ENCODE data around the gene PARD3.
"Not testable (repeated sequence)": the region's sequence is repeated elsewhere in the genome, so short reads cannot be mapped to it uniquely, and the experiment has no call there.

Gene PARD3

DNA sequence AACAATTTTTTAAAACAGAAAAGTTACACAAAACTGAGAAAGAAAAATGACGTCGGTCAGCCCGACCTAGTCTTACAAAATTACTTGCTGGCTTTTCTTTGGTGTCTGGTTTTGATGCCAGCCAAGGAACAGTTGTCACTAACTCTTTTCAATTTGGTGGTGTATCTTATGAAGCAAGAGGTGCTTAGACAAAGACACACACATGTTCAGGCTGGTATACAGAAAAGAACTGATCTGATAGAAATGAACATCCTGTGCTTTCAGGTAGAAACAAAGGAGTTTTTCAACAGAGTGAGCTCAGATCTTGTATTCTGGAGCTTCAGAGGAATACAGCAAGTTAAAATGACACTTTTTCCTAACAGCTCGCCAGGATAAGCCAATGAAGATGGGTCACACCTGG is 43.6 kb downstream of the PARD3 start:
- no peak for DNase-seq (ENCODE audit: extremely low spot score, insufficient read length, low read depth)
- FAIRE-seq: peak; percentile 24

- peak; percentile 38 for FAIRE-seq
- no peak for DNase-seq (ENCODE audit: extremely low spot score, insufficient read length, low read depth)
These were observed 44.0 kb downstream of the PARD3 start for GRCh38 chr10:34771106-34771505.

- DNase-seq (ENCODE audit: extremely low spot score, insufficient read length, low read depth): no peak
- FAIRE-seq: no peak
These were observed 45.2 kb downstream of the PARD3 start for GRCh38 chr10:34769899-34770298.

GRCh38 chr10:34768972-34769330 is 46.1 kb downstream of the PARD3 start:
- no peak for DNase-seq (ENCODE audit: extremely low spot score, insufficient read length, low read depth)
- FAIRE-seq: no peak

DNA sequence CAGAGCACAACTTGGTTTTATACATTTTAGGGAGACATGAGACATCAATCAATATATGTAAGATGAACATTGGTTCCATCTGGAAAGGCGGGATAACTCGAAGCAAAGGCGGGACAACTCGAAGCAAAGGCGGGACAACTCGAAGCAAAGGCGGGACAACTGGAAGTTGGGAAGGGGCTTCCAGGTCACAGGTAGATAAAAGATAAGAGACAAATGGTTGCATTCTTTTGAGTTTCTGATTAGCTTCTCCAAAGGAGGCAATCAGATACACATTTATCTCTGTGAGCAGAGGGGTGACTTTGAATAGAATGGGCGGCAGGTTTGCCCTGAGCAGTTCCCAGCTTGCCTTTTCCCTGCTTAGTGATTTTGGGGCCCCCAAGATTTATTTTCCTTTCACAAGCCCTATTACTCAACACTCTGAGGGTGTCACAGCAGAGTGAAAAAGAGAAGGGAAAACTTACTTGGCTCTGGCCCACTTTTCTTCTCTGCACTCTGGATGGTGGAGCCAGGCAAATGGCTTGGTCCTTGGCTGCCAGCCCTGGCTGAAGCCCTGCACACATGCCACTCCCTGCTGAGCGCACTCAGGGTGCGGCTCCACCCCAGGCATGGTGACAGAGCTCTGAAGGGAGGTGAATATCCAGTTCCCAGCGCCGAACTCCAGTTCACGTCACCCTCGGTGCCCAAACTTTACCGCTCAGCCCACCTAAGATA is 46.7 kb downstream of the PARD3 start:
- no peak for FAIRE-seq

DNA sequence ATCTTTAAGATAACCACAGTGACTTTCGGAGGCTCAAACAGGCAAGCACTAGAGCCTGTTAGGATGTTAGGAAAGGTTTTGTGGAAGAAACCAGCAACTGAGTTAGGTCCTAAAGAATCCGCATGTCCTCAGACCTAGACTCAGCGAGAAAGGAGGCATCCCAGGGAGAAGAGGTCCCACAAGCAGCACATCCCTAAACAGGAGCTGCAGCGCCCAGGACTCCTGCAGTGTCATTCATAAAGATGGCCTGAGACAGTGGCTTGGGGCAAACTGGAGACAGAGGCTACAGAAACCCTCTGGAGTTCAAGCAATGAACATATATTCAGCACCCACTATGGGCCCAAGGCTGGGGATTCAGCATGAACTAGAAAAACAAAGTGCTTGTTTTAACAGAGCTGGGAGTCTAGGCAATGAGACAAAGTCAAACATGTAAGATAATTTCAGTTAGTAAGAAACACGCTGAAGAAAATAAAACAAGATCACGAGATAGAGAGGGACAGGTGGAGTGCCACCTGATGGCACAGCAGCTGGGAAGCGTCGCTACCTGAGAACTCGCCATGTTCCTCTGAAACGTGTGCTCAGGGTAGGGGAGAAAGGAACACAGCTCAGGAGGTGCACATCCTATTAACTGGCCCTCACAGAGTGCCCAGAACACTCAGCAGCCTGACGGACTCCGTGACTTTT is 48.1 kb downstream of the PARD3 start:
- DNase-seq (ENCODE audit: extremely low spot score, insufficient read length, low read depth) (no peak), FAIRE-seq (no peak)

More for the DNA sequence above, 46.7 kb downstream of the PARD3 start:
- no peak for DNase-seq (ENCODE audit: extremely low spot score, insufficient read length, low read depth)

GRCh38 chr10:34766266-34766600 is 48.9 kb downstream of the PARD3 start:
- FAIRE-seq (no peak), DNase-seq (ENCODE audit: extremely low spot score, insufficient read length, low read depth) (no peak)

DNA sequence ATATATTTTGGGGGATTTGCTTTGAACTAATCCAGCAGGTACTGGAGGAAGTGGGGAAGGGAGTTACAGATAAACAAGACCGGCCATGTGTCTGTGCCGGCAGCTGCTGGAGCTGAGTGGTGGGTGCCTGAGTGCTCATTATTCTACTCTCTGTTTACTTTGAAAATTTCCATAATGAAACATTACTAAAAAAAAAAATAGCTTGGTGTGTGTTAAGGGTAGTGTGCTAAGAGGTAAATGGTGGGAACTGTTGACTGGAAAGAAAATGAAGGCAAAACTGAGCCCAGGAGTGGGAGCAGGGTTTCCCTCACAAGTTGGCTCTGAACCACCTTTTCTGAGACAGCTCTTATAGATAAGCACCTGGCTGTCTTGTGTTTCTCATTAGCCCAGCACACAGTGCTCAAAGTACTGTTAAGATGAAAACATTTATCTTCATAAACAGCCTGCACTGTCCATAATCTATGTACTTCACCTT is 50.6 kb downstream of the PARD3 start:
- FAIRE-seq (no peak), DNase-seq (ENCODE audit: extremely low spot score, insufficient read length, low read depth) (no peak)

GRCh38 chr10:34762603-34763299 is 52.3 kb downstream of the PARD3 start:
- FAIRE-seq (no peak), DNase-seq (ENCODE audit: extremely low spot score, insufficient read length, low read depth) (no peak)

DNA sequence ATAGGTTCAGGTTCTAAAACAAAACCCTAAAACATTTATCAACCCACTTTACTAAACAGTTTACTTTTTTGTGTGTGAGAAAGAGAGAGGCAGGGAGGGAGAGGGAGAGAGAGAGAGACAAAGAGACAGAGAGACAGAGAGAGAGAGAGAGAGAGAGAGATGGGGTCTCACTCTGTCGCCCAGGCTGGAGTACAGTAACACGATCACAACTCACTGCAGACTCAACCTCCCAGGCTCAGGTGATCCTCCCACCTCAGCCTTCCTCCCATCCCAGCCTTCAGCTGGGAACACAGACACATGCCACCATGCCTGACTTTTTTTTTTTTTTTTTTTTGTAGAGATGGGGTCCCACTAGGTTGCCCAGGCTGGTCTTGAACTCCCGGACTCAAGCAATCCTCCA is 52.9 kb downstream of the PARD3 start:
- no peak for FAIRE-seq
- DNase-seq (ENCODE audit: extremely low spot score, insufficient read length, low read depth): no peak

GRCh38 chr10:34761453-34761852 is 53.6 kb downstream of the PARD3 start:
- no peak for FAIRE-seq
- no peak for DNase-seq (ENCODE audit: extremely low spot score, insufficient read length, low read depth)

- FAIRE-seq: no peak
These were observed 54.5 kb downstream of the PARD3 start for GRCh38 chr10:34760606-34761005.

DNA sequence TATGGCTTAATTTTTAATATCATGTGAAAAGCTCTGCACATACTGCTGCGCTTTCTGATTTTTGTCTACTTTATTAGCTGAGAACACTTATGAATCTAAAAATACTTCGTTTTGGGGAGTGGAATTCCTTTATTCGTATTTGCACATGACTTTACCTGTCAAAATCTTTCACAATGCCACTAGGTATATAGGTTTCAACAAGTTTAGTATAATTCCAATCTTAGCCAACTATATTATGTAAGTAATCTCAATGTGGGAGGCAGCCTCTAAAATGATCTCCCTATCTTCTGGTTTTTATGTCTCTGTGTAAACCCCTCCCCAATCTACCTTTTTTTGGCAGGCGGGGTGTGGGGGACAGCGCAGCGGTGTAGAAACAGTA is 55.3 kb downstream of the PARD3 start:
- no peak for DNase-seq (ENCODE audit: extremely low spot score, insufficient read length, low read depth)
- FAIRE-seq: no peak

More at GRCh38 chr10:34760606-34761005, 54.5 kb downstream of the PARD3 start:
- DNase-seq (ENCODE audit: extremely low spot score, insufficient read length, low read depth): no peak

GRCh38 chr10:34759161-34759836 is 55.8 kb downstream of the PARD3 start:
- DNase-seq (ENCODE audit: extremely low spot score, insufficient read length, low read depth) (no peak), FAIRE-seq (peak; percentile 71)

DNA sequence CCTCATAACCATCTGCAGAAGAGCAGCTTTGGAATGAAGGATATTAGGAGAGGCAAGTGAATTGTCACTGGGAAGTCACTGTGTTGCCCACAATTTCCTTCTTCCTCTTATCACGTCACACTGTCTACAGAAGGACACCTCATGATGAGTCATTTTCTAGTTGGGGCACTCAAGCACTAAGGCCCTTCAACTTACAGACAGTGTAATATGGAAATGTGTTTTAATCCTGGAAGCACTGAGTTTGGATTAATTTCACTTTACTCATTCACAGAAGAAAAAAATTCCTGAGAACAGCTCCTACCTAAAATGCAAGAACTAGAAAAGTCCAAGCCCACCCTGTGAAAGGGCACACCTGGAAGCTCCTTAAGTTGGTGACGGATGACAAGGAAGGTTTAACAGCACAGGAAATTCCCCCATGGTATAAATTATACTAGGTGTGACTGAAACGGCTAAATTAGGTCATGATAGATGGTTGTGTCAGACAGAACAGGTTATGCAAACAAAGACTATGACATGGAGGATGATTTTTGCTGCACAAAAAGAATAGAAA is 56.6 kb downstream of the PARD3 start:
- DNase-seq (ENCODE audit: extremely low spot score, insufficient read length, low read depth) (no peak), FAIRE-seq (peak; percentile 74)

DNA sequence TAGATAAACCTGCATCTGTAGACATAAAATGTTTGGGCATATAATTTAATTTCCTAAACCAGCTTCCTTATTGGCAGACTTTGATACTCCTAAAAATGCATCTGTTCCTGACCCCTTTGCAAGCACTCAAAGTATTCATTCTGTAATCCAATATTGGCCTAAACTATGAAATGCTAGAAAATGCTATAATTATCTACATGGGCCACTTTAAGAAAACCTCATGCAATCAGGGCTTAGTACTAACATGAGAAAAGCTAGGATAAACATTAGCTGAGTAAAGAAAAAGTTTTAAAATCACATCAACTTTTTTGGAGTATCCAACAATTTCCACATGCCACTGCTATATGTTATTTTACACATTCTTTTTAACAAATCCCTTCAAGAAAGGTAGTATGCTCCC is 57.2 kb downstream of the PARD3 start:
- no peak for DNase-seq (ENCODE audit: extremely low spot score, insufficient read length, low read depth)
- no peak for FAIRE-seq

- DNase-seq (ENCODE audit: extremely low spot score, insufficient read length, low read depth); FAIRE-seq: not testable (repeated sequence)
These were observed 57.9 kb downstream of the PARD3 start for GRCh38 chr10:34757181-34757580.

DNA sequence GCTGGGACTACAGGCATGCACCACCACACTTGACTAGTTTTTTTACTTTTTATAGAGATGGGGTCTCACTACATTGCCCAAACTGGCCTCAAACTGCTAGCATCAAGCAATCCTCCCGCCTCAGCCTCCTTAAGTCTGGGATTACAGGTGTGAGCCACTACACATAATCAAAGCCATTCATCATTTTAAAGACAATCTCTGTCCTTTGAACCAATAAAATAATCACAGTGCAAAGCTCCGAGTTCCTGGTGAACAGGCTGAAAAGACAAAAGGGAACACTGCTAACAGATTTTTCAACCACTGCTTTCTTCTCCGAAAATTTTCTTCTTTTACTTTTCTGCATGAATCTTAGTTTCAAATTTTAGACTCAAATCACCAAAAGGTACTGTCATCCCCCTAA is 58.5 kb downstream of the PARD3 start:
- no peak for DNase-seq (ENCODE audit: extremely low spot score, insufficient read length, low read depth)

GRCh38 chr10:34753014-34753757 is 61.9 kb downstream of the PARD3 start:
- DNase-seq (ENCODE audit: extremely low spot score, insufficient read length, low read depth): no peak
- FAIRE-seq: peak; percentile 36

More for the DNA sequence above, 58.5 kb downstream of the PARD3 start:
- no peak for FAIRE-seq

- no peak for FAIRE-seq
These were observed 63.8 kb downstream of the PARD3 start for GRCh38 chr10:34751272-34751671.

More at GRCh38 chr10:34751272-34751671, 63.8 kb downstream of the PARD3 start:
- DNase-seq (ENCODE audit: extremely low spot score, insufficient read length, low read depth): no peak
